ENCODE measurements around the gene BMPR1B. TPM values are rescaled to one million over a fixed set of nuclear protein-coding genes. Genes with fewer than 3 reads are reported as not detected.

BMPR1B gene
- total and polyA plus RNA-seq, 2 donors (not counting 1 experiment from before 2014, with no cell fraction given): not detected

DNA sequence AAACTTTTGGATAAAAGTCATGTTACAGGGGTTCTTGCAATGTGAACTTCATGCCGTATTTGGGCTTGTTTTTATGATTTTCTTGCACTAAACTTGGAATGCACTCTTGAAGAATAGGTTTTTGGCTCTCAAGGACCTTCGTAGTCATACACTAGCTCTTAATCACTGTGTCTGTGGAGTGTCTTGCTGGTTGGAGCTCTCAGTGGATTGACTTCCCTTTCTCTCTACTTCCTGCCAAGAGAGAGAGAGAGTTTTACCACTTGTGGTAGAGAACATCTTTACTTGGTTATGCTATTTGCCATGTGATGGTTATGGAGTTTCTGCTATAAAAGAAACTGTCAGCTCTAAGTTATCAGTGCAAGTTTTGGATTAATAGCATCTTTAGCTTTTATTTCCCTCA, 112.4 kb downstream of the BMPR1B start:
- intact Hi-C loops (cut with micrococcal nuclease): no loop called here
- Histone ChIP-seq H3K9me3 (ENCODE audit: control extremely low read depth in 1 of 3, control insufficient read depth in 2 of 3, insufficient read depth in 1 of 3, low read length in 2 of 3) (peaks cover 0 to 6% (median 1%) of the 10 kb centered on the region in 3 donors), H3K79me2 (ENCODE audit: control insufficient read depth, insufficient read depth, low read length) (no peaks in the 10 kb centered on the region), H4K20me1 (ENCODE audit: control insufficient read depth, insufficient read depth, low read length, poor library complexity, severe bottlenecking) (no peaks in the 10 kb centered on the region), H3K9ac (ENCODE audit: low read length) (no peak overlapping the region), H3K4me2 (replicated peaks; ENCODE audit: low read depth, low read length, poor library complexity, severe bottlenecking) (no peak overlapping the region), H3K4me1 (ENCODE audit: control insufficient read depth in 2 of 2, insufficient read depth in 2 of 2, low read length in 2 of 2) (no peaks in the 10 kb centered on the region), H3K4me3 (ENCODE audit: control extremely low read depth in 1 of 5, extremely low read depth in 1 of 5, insufficient read depth in 1 of 5, low read depth in 2 of 5, low read length in 4 of 5) (no peak overlapping the region), H3K27me3 (replicated peaks in 1 of 4; ENCODE audit: control extremely low read depth in 1 of 4, control insufficient read depth in 3 of 4, insufficient read depth in 4 of 4, low read length in 3 of 4) (no peaks in the 10 kb centered on the region), H3K36me3 (replicated peaks in 1 of 2; ENCODE audit: control extremely low read depth in 1 of 2, control insufficient read depth in 1 of 2, extremely low read depth in 1 of 2, insufficient read depth in 2 of 2, low read length in 1 of 2) (no peaks in the 10 kb centered on the region), H3K27ac (ENCODE audit: low read length in 2 of 2) (no peak overlapping the region), H2AFZ (ENCODE audit: insufficient read depth, low read depth, low read length, poor library complexity, severe bottlenecking) (no peak overlapping the region)
- H3K4me3 Mint-ChIP-seq: no peak overlapping the region
- POLR2A ChIA-PET: no interaction called here
- no peak overlapping the region for H3K27ac Mint-ChIP-seq
- H3K9me3 Mint-ChIP-seq (ENCODE audit: insufficient read depth): no peaks in the 10 kb centered on the region
- no peaks in the 10 kb centered on the region for H3K4me1 Mint-ChIP-seq
- ATAC-seq (ENCODE audit: low read depth): no peak
- 100% methylated on average over 1 of the region's 2 CpGs for WGBS (ENCODE audit: insufficient coverage)
- TF ChIP-seq, protein P1, sequence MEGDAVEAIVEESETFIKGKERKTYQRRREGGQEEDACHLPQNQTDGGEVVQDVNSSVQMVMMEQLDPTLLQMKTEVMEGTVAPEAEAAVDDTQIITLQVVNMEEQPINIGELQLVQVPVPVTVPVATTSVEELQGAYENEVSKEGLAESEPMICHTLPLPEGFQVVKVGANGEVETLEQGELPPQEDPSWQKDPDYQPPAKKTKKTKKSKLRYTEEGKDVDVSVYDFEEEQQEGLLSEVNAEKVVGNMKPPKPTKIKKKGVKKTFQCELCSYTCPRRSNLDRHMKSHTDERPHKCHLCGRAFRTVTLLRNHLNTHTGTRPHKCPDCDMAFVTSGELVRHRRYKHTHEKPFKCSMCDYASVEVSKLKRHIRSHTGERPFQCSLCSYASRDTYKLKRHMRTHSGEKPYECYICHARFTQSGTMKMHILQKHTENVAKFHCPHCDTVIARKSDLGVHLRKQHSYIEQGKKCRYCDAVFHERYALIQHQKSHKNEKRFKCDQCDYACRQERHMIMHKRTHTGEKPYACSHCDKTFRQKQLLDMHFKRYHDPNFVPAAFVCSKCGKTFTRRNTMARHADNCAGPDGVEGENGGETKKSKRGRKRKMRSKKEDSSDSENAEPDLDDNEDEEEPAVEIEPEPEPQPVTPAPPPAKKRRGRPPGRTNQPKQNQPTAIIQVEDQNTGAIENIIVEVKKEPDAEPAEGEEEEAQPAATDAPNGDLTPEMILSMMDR (IDR thresholded peaks at IDR 0.05): no peak
- TF ChIP-seq EZH2 (IDR thresholded peaks at IDR 0.05; ENCODE audit: borderline replicate concordance, insufficient read depth, low read depth, low read length, poor library complexity, severe bottlenecking): no peak
- no peaks in the 10 kb centered on the region for H3K27me3 Mint-ChIP-seq
- CTCF ChIA-PET: no interaction called here
- no peak for DNase-seq

DNA sequence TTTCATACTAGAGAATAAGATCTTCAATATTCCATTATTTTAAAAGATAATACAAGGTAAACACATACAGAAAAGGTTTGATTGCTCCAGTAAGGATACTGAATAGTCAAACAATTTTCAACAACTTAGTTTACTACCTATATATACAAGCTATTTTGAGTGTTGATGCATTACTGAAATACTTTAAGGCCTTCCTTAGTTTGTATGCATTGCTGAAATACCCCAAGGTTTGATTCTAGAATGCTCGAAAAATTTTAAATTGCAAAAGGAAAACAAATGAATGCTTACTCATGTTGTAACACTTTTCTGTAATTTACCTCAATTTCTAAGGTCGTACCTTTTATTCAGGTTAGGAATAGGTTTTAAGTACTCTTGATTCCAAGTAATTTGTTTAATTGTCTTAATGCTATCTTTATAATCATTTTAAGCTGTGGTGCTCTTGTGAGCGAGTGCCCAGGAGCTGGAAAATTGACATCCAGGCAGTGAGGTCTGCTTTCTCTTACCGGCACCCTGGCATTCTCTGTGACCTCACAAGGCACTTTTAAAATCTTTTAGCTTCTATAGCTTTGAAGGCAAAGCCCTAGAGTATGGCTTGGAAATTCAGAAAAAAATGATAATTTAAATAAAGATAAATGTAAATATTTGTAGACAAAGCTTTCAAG, 114.0 kb downstream of the BMPR1B start:
- no peaks in the 10 kb centered on the region for H3K4me1 Mint-ChIP-seq
- H3K4me3 Mint-ChIP-seq: no peak overlapping the region
- H3K9me3 Mint-ChIP-seq (ENCODE audit: insufficient read depth): no peaks in the 10 kb centered on the region
- no peaks in the 10 kb centered on the region for H3K4me1 ChIP-seq (ENCODE audit: control insufficient read depth in 2 of 2, insufficient read depth in 2 of 2, low read length in 2 of 2)
- H2AFZ ChIP-seq (ENCODE audit: insufficient read depth, low read depth, low read length, poor library complexity, severe bottlenecking): no peak overlapping the region
- H3K79me2 ChIP-seq (ENCODE audit: control insufficient read depth, insufficient read depth, low read length): no peaks in the 10 kb centered on the region
- H3K27me3 ChIP-seq (replicated peaks in 1 of 4; ENCODE audit: control extremely low read depth in 1 of 4, control insufficient read depth in 3 of 4, insufficient read depth in 4 of 4, low read length in 3 of 4): no peaks in the 10 kb centered on the region
- H3K9ac ChIP-seq (ENCODE audit: low read length): no peak overlapping the region
- ATAC-seq (ENCODE audit: low read depth) (no peak), DNase-seq (no peak)
- no peak overlapping the region for H3K27ac ChIP-seq (ENCODE audit: low read length in 2 of 2)
- ChIA-PET CTCF (no interaction called here), POLR2A (no interaction called here)
- H3K9me3 ChIP-seq (ENCODE audit: control extremely low read depth in 1 of 3, control insufficient read depth in 2 of 3, insufficient read depth in 1 of 3, low read length in 2 of 3): peaks cover 0 to 6% (median 1%) of the 10 kb centered on the region in 3 donors
- no CpG with 5 or more reads among the region's 4 CpGs for WGBS (ENCODE audit: insufficient coverage)
- H3K4me3 ChIP-seq (ENCODE audit: control extremely low read depth in 1 of 5, extremely low read depth in 1 of 5, insufficient read depth in 1 of 5, low read depth in 2 of 5, low read length in 4 of 5): no peak overlapping the region
- no peak overlapping the region for H3K27ac Mint-ChIP-seq
- no peaks in the 10 kb centered on the region for H3K27me3 Mint-ChIP-seq
- intact Hi-C loops (cut with micrococcal nuclease): no loop called here
- no peaks in the 10 kb centered on the region for H4K20me1 ChIP-seq (ENCODE audit: control insufficient read depth, insufficient read depth, low read length, poor library complexity, severe bottlenecking)
- TF ChIP-seq EZH2 (IDR thresholded peaks at IDR 0.05; ENCODE audit: borderline replicate concordance, insufficient read depth, low read depth, low read length, poor library complexity, severe bottlenecking): no peak
- TF ChIP-seq, protein P1 (IDR thresholded peaks at IDR 0.05): no peak
- H3K36me3 ChIP-seq (replicated peaks in 1 of 2; ENCODE audit: control extremely low read depth in 1 of 2, control insufficient read depth in 1 of 2, extremely low read depth in 1 of 2, insufficient read depth in 2 of 2, low read length in 1 of 2): no peaks in the 10 kb centered on the region
- H3K4me2 ChIP-seq (replicated peaks; ENCODE audit: low read depth, low read length, poor library complexity, severe bottlenecking): no peak overlapping the region
